Measurements from ENCODE around the gene RETREG3. TPM values are rescaled to one million over a fixed set of nuclear protein-coding genes. Genes with fewer than 3 reads are reported as not detected.

RETREG3 gene
- total and polyA plus RNA-seq, 2 of the 13 experiments (the other 11 are each of a cell fraction or from before 2014, with no cell fraction given): 47.0 to 55.8 TPM

DNA sequence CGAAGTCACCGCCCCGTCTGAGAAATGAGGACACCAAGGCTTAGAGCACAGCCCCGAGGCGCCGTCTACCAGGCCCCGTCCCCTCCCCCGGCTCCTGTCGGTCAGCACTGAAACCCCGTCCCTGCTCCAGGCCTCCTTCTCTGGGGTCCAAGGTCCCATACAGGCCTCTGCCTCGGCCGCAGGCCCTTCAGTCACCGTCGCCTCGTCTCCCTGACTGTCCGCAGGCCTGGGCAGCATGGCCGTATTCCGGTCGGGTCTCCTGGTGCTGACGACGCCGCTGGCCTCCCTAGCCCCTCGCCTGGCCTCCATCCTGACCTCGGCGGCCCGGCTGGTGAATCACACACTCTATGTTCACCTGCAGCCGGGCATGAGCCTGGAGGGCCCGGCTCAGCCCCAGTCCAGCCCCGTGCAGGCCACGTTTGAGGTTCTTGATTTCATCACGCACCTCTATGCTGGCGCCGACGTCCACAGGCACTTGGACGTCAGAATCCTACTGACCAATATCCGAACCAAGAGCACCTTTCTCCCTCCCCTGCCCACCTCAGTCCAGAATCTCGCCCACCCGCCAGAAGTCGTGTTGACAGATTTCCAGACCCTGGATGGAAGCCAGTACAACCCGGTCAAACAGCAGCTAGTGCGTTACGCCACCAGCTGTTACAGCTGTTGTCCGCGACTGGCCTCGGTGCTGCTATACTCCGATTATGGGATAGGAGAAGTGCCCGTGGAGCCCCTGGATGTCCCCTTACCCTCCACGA is 46.6 kb downstream of the RETREG3 start (continued):
- TF ChIP-seq ZNF276 (CRISPR knock-in tag; IDR thresholded peaks at IDR 0.05; ENCODE audit: low read depth) (0 out of 2 replicates have a peak, but pooled peaks have one; percentile 24), ZNF709 (CRISPR knock-in tag; IDR thresholded peaks at IDR 0.05) (peak; percentile 25; the same call in 1 of the 2 replicates), RBFOX2 (IDR thresholded peaks at IDR 0.05; ENCODE audit: low read depth, low read length) (peak; percentile 95), ZNF781 (CRISPR knock-in tag; IDR thresholded peaks at IDR 0.05; ENCODE audit: borderline replicate concordance, not compliant biosample characterization) (peak; percentile 67), ZNF280D (CRISPR knock-in tag; IDR thresholded peaks at IDR 0.05) (peak; percentile 82; the same call in 1 of the 2 replicates), ZNF879 (CRISPR knock-in tag; IDR thresholded peaks at IDR 0.05) (peak; percentile 88), ZFP36L2 (CRISPR knock-in tag; IDR thresholded peaks at IDR 0.05) (no peak), BHLHE40 (IDR thresholded peaks at IDR 0.05; ENCODE audit: low read length) (peak; percentile 45), ZNF772 (CRISPR knock-in tag; IDR thresholded peaks at IDR 0.05) (no peak; the same call in 1 of the 2 replicates), ETV5 (CRISPR knock-in tag; IDR thresholded peaks at IDR 0.05; ENCODE audit: borderline replicate concordance) (no peak), XBP1 (CRISPR knock-in tag; IDR thresholded peaks at IDR 0.05) (no peak)
- TF ChIP-seq, protein P1, sequence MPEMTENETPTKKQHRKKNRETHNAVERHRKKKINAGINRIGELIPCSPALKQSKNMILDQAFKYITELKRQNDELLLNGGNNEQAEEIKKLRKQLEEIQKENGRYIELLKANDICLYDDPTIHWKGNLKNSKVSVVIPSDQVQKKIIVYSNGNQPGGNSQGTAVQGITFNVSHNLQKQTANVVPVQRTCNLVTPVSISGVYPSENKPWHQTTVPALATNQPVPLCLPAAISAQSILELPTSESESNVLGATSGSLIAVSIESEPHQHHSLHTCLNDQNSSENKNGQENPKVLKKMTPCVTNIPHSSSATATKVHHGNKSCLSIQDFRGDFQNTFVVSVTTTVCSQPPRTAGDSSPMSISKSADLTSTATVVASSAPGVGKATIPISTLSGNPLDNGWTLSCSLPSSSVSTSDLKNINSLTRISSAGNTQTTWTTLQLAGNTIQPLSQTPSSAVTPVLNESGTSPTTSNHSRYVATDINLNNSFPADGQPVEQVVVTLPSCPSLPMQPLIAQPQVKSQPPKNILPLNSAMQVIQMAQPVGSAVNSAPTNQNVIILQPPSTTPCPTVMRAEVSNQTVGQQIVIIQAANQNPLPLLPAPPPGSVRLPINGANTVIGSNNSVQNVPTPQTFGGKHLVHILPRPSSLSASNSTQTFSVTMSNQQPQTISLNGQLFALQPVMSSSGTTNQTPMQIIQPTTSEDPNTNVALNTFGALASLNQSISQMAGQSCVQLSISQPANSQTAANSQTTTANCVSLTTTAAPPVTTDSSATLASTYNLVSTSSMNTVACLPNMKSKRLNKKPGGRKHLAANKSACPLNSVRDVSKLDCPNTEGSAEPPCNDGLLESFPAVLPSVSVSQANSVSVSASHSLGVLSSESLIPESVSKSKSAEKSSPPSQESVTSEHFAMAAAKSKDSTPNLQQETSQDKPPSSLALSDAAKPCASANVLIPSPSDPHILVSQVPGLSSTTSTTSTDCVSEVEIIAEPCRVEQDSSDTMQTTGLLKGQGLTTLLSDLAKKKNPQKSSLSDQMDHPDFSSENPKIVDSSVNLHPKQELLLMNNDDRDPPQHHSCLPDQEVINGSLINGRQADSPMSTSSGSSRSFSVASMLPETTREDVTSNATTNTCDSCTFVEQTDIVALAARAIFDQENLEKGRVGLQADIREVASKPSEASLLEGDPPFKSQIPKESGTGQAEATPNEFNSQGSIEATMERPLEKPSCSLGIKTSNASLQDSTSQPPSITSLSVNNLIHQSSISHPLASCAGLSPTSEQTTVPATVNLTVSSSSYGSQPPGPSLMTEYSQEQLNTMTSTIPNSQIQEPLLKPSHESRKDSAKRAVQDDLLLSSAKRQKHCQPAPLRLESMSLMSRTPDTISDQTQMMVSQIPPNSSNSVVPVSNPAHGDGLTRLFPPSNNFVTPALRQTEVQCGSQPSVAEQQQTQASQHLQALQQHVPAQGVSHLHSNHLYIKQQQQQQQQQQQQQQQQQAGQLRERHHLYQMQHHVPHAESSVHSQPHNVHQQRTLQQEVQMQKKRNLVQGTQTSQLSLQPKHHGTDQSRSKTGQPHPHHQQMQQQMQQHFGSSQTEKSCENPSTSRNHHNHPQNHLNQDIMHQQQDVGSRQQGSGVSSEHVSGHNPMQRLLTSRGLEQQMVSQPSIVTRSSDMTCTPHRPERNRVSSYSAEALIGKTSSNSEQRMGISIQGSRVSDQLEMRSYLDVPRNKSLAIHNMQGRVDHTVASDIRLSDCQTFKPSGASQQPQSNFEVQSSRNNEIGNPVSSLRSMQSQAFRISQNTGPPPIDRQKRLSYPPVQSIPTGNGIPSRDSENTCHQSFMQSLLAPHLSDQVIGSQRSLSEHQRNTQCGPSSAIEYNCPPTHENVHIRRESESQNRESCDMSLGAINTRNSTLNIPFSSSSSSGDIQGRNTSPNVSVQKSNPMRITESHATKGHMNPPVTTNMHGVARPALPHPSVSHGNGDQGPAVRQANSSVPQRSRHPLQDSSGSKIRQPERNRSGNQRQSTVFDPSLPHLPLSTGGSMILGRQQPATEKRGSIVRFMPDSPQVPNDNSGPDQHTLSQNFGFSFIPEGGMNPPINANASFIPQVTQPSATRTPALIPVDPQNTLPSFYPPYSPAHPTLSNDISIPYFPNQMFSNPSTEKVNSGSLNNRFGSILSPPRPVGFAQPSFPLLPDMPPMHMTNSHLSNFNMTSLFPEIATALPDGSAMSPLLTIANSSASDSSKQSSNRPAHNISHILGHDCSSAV (CRISPR knock-in tag; IDR thresholded peaks at IDR 0.05; ENCODE audit: borderline replicate concordance): no peak

All from HepG2 (cell line).